CD4-positive, alpha-beta memory T cell (primary cell): Measurements from ENCODE around the gene GPC5. TPM values are rescaled to one million over a fixed set of nuclear protein-coding genes. Genes with fewer than 3 reads are reported as not detected.

Source experiments
- CTCF ChIA-PET: fragments of 350-600 bp; sonication (Branson Sonifier 250); formaldehyde crosslinking; loops from one replicate; lab custom pipeline; 2021; ENCODE audit warnings: inconsistent platforms; ENCODE audit not compliant: partially characterized antibody; lab: Charles Lee
- POLR2A ChIA-PET: fragments of 350-600 bp; sonication (Branson Sonifier 250); formaldehyde crosslinking; loops from one replicate; lab custom pipeline; 2021; ENCODE audit not compliant: partially characterized antibody; lab: Charles Lee
- DNase-seq, 5 donors: peaks; one replicate each; pipeline versions ENCODE4 v3.0.0 to v3.0.0-alpha.2; 2020 to 2022; ENCODE audit warnings: mixed read lengths in 1 of 5
- H3K27ac ChIP-seq: one replicate; pipeline ENCODE4 v1.7.0; 2013; ENCODE audit warnings: low read depth, low read length
- H3K27me3 ChIP-seq: 2 replicates; pipeline ENCODE4 v1.7.0; 2013; ENCODE audit warnings: mild to moderate bottlenecking, low read length, moderate library complexity; ENCODE audit not compliant: insufficient read depth
- H3K36me3 ChIP-seq: 2 replicates; pipeline ENCODE4 v1.7.0; 2013; ENCODE audit warnings: mild to moderate bottlenecking, low read length, moderate library complexity; ENCODE audit not compliant: insufficient read depth
- H3K4me1 ChIP-seq: 2 replicates; pipeline ENCODE4 v1.7.0; 2013; ENCODE audit warnings: mild to moderate bottlenecking, low read length, moderate library complexity; ENCODE audit not compliant: insufficient read depth
- H3K4me3 ChIP-seq, 2 donors: one replicate each; pipeline ENCODE4 v1.7.0; 2013; ENCODE audit warnings: low read length in 2 of 2, mild to moderate bottlenecking in 1 of 2
- H3K9me3 ChIP-seq, 2 donors: one replicate each; pipeline ENCODE4 v1.7.0; 2013; ENCODE audit warnings: low read length in 2 of 2, control low read depth in 1 of 2; ENCODE audit not compliant: control insufficient read depth in 1 of 2
- H3K27ac Mint-ChIP-seq, 7 donors: one replicate each; pipeline ENCODE4 v1.8.0; 2020 to 2021; ENCODE audit warnings: mixed read lengths in 7 of 7, mild to moderate bottlenecking in 6 of 7, inconsistent platforms in 3 of 7, moderate library complexity in 3 of 7
- H3K27me3 Mint-ChIP-seq, 2 donors: one replicate each; pipeline ENCODE4 v1.8.0; 2020 to 2021; ENCODE audit warnings: mixed read lengths in 2 of 2
- H3K36me3 Mint-ChIP-seq, 2 donors: one replicate each; pipeline ENCODE4 v1.8.0; 2020 to 2021; ENCODE audit warnings: mixed read lengths in 2 of 2, inconsistent platforms in 1 of 2, mild to moderate bottlenecking in 1 of 2
- H3K4me1 Mint-ChIP-seq, 4 donors: one replicate each; pipeline ENCODE4 v1.8.0; 2020 to 2021; ENCODE audit warnings: mixed read lengths in 4 of 4, mild to moderate bottlenecking in 1 of 4
- H3K4me3 Mint-ChIP-seq, 8 donors: one replicate each; pipeline ENCODE4 v1.8.0; 2020 to 2021; ENCODE audit warnings: mixed read lengths in 8 of 8, mild to moderate bottlenecking in 7 of 8, moderate library complexity in 6 of 8, inconsistent platforms in 3 of 8
- H3K9me3 Mint-ChIP-seq, 8 donors: one replicate each; pipeline ENCODE4 v1.8.0; 2020 to 2021; ENCODE audit warnings: mixed read lengths in 8 of 8, mild to moderate bottlenecking in 5 of 8, inconsistent platforms in 3 of 8, moderate library complexity in 1 of 8
- intact Hi-C: fragments of 100-400 bp; cut with micrococcal nuclease; formaldehyde crosslinking; loops from one replicate; pipeline ENCODE4 v1.15.1; 2023
- polyA plus RNA-seq, 2 donors: library from polyadenylated mRNA; unstranded; fragments of 300-500 nt; fragmentation: Illumina TruSeq; gene quantifications; one replicate each; pipeline ENCODE4 v1.2.3, GENCODE V29; 2021
- total RNA-seq, 2 experiments: library from RNA; stranded (reverse); gene quantifications; one replicate each; pipeline ENCODE4 v1.2.3, GENCODE V29; 2021

The GPC5 gene
- total and polyA plus RNA-seq, 4 experiments from 2014 or later = 0.14 TPM; not detected in 3

DNA sequence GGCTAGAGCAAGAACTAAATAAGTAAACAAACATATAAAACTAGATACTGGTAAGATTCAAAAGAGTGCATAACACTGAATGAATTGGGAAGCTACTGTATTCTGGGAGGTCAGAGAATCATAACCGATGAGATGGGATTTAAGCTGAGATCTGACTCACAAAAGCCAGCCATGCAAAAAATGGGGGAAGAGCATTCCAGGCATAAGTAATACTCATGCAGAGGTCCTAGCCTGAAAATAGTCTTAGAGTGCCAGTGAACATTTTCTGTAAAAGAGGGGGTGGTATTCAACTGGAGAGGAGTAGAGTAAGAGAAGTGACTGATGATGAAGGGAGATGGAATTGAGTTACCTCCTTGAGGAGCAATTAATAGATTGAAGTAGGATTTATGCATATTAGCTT is 956.2 kb downstream of the GPC5 start:
- Mint-ChIP-seq H3K9me3 (peaks cover 0 to 14% (median 6%) of the 10 kb centered on the region in 8 donors), H3K27me3 (no peaks in the 10 kb centered on the region), H3K27ac (no peak overlapping the region), H3K4me1 (no peaks in the 10 kb centered on the region), H3K36me3 (no peaks in the 10 kb centered on the region), H3K4me3 (no peak overlapping the region)
- Histone ChIP-seq H3K4me1 (no peaks in the 10 kb centered on the region), H3K4me3 (no peak overlapping the region), H3K27ac (no peak overlapping the region), H3K36me3 (no peaks in the 10 kb centered on the region), H3K27me3 (no peaks in the 10 kb centered on the region), H3K9me3 (no peaks in the 10 kb centered on the region)
- intact Hi-C loops = no loop called here
- ChIA-PET POLR2A (no interaction called here), CTCF (no interaction called here)
- DNase-seq = no peak

GRCh38 chr13:92355213-92355612 is 956.8 kb downstream of the GPC5 start:
- ChIA-PET CTCF (no interaction called here), POLR2A (no interaction called here)
- no peak overlapping the region for H3K4me3 Mint-ChIP-seq

DNA sequence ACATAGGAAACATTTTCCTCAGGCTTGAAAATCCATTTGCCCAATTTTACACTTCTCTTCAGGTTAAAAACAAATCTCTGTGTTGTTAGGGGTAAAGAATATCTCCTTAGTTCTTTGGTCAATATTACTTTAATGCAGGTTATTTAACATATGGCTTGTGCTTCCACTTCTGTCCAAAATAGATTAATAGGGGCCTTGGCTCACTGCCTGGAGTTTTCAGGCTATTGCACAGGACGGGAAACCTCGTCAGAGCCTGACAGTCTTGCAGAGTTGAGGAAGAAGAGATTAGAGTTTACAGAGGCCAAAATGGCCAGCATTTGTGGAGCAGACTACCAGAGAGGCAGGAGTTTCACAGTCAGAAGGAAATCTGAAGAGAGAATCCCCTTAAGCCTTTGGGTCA is 964.3 kb downstream of the GPC5 start:
- ChIA-PET POLR2A (no interaction called here), CTCF (no interaction called here)
- Histone ChIP-seq H3K36me3 (no peaks in the 10 kb centered on the region), H3K4me1 (no peaks in the 10 kb centered on the region), H3K9me3 (no peaks in the 10 kb centered on the region), H3K4me3 (no peak overlapping the region), H3K27ac (no peak overlapping the region), H3K27me3 (no peaks in the 10 kb centered on the region)
- H3K4me3 Mint-ChIP-seq = no peak overlapping the region
- no peaks in the 10 kb centered on the region for H3K4me1 Mint-ChIP-seq
- H3K27ac Mint-ChIP-seq = no peak overlapping the region
- peaks cover 0 to 25% (median under 1%) of the 10 kb centered on the region in 8 donors for H3K9me3 Mint-ChIP-seq
- intact Hi-C loops = no loop called here
- H3K27me3 Mint-ChIP-seq = no peaks in the 10 kb centered on the region
- H3K36me3 Mint-ChIP-seq = no peaks in the 10 kb centered on the region
- no peak for DNase-seq

More at GRCh38 chr13:92355213-92355612, 956.8 kb downstream of the GPC5 start:
- H3K27me3 Mint-ChIP-seq = no peaks in the 10 kb centered on the region
- H3K9me3 Mint-ChIP-seq = peaks cover 0 to 18% (median 7%) of the 10 kb centered on the region in 8 donors
- Histone ChIP-seq H3K9me3 (no peaks in the 10 kb centered on the region), H3K36me3 (no peaks in the 10 kb centered on the region), H3K4me3 (no peak overlapping the region), H3K4me1 (no peaks in the 10 kb centered on the region), H3K27me3 (no peaks in the 10 kb centered on the region), H3K27ac (no peak overlapping the region)
- no peak overlapping the region for H3K27ac Mint-ChIP-seq
- no peaks in the 10 kb centered on the region for H3K36me3 Mint-ChIP-seq
- no peaks in the 10 kb centered on the region for H3K4me1 Mint-ChIP-seq
- intact Hi-C loops = no loop called here
- no peak for DNase-seq

DNA sequence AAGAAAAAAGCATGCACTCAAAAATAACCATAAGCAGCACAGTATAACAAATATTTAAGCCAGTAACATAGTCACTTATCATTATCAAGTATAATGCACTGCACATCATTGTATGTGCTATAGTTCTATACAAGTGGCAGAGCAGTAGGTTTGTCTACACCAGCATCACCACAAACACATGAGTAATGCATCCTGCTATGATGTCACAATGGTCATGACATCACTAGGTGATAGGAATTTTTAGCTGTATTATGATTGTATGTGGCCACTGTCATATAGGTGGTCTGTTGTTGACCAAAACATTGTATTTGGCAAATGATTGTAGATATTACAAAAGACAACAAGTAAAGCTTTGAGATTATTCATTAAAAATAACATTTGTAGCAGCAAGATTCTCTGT is 967.5 kb downstream of the GPC5 start:
- H3K4me1 Mint-ChIP-seq = no peaks in the 10 kb centered on the region
- intact Hi-C loops = no loop called here

GRCh38 chr13:92377396-92377795 is 979.0 kb downstream of the GPC5 start:
- H3K9me3 Mint-ChIP-seq = peaks cover 0 to 9% (median 2%) of the 10 kb centered on the region in 8 donors
- CTCF ChIA-PET = no interaction called here
- no peaks in the 10 kb centered on the region for H3K4me1 Mint-ChIP-seq
- DNase-seq = no peak
- Histone ChIP-seq H3K9me3 (no peaks in the 10 kb centered on the region), H3K36me3 (no peaks in the 10 kb centered on the region), H3K27me3 (no peaks in the 10 kb centered on the region), H3K27ac (no peak overlapping the region), H3K4me3 (no peak overlapping the region), H3K4me1 (no peaks in the 10 kb centered on the region)
- H3K27ac Mint-ChIP-seq = no peak overlapping the region
- intact Hi-C loops = no loop called here
- POLR2A ChIA-PET = no interaction called here
- H3K27me3 Mint-ChIP-seq = no peaks in the 10 kb centered on the region
- no peak overlapping the region for H3K4me3 Mint-ChIP-seq
- H3K36me3 Mint-ChIP-seq = no peaks in the 10 kb centered on the region

More for the DNA sequence above, 967.5 kb downstream of the GPC5 start:
- Histone ChIP-seq H3K27ac (no peak overlapping the region), H3K36me3 (no peaks in the 10 kb centered on the region), H3K4me3 (no peak overlapping the region), H3K4me1 (no peaks in the 10 kb centered on the region), H3K27me3 (no peaks in the 10 kb centered on the region), H3K9me3 (no peaks in the 10 kb centered on the region)
- ChIA-PET POLR2A (no interaction called here), CTCF (no interaction called here)
- Mint-ChIP-seq H3K36me3 (no peaks in the 10 kb centered on the region), H3K9me3 (peaks cover 0 to 8% (median 0%) of the 10 kb centered on the region in 8 donors), H3K27ac (no peak overlapping the region), H3K4me3 (no peak overlapping the region), H3K27me3 (no peaks in the 10 kb centered on the region)
- DNase-seq = no peak

- H3K4me1 Mint-ChIP-seq = no peaks in the 10 kb centered on the region
- H3K27me3 ChIP-seq = no peaks in the 10 kb centered on the region
- POLR2A ChIA-PET = no interaction called here
- no peaks in the 10 kb centered on the region for H3K36me3 Mint-ChIP-seq
- CTCF ChIA-PET = no interaction called here
- H3K4me1 ChIP-seq = no peaks in the 10 kb centered on the region
- no peak overlapping the region for H3K27ac Mint-ChIP-seq
- no peak overlapping the region for H3K4me3 ChIP-seq
- no peak overlapping the region for H3K4me3 Mint-ChIP-seq
- no peak overlapping the region for H3K27ac ChIP-seq
- H3K9me3 ChIP-seq = no peaks in the 10 kb centered on the region
- no peaks in the 10 kb centered on the region for H3K27me3 Mint-ChIP-seq
- intact Hi-C loops = no loop called here
- no peaks in the 10 kb centered on the region for H3K36me3 ChIP-seq
- DNase-seq = no peak
- H3K9me3 Mint-ChIP-seq = peaks cover 0 to 9% (median 2%) of the 10 kb centered on the region in 8 donors
These were observed 981.0 kb downstream of the GPC5 start for GRCh38 chr13:92379371-92379770.

GRCh38 chr13:92384410-92384809 is 986.0 kb downstream of the GPC5 start:
- Histone ChIP-seq H3K9me3 (no peaks in the 10 kb centered on the region), H3K27ac (no peak overlapping the region), H3K4me1 (no peaks in the 10 kb centered on the region), H3K36me3 (no peaks in the 10 kb centered on the region), H3K27me3 (no peaks in the 10 kb centered on the region), H3K4me3 (no peak overlapping the region)
- H3K4me1 Mint-ChIP-seq = no peaks in the 10 kb centered on the region
- POLR2A ChIA-PET = no interaction called here
- intact Hi-C loops = no loop called here
- H3K27ac Mint-ChIP-seq = no peak overlapping the region
- peaks cover 0 to 3% (median 2%) of the 10 kb centered on the region in 8 donors for H3K9me3 Mint-ChIP-seq
- CTCF ChIA-PET = no interaction called here
- H3K36me3 Mint-ChIP-seq = no peaks in the 10 kb centered on the region
- no peaks in the 10 kb centered on the region for H3K27me3 Mint-ChIP-seq
- H3K4me3 Mint-ChIP-seq = no peak overlapping the region
- DNase-seq = no peak

DNA sequence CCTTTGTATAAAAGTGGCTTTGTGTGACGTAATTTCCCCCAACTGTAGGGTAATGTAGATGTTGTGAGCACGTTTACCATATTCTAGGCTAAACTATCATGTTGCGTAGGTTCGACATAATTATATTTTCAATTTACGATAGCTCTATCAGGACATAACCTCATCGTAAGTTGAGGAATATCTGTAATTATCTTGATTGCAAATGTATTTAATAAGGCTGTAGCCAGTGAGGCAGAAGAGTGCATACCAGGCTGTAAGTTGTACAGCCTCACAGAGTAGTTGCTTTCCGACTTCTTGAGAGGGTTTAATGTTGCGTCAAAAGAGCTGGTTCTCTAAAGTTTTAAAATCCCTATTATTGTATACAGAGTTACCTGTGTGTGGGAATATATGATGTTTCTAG is 988.8 kb downstream of the GPC5 start:
- H3K36me3 Mint-ChIP-seq = no peaks in the 10 kb centered on the region
- H3K27ac ChIP-seq = no peak overlapping the region
- intact Hi-C loops = no loop called here
- H3K9me3 Mint-ChIP-seq = no peaks in the 10 kb centered on the region
- H3K4me1 ChIP-seq = no peaks in the 10 kb centered on the region
- no peaks in the 10 kb centered on the region for H3K36me3 ChIP-seq
- no peaks in the 10 kb centered on the region for H3K27me3 Mint-ChIP-seq
- ChIA-PET CTCF (no interaction called here), POLR2A (no interaction called here)
- H3K4me3 ChIP-seq = no peak overlapping the region
- no peaks in the 10 kb centered on the region for H3K9me3 ChIP-seq
- H3K4me3 Mint-ChIP-seq = no peak overlapping the region
- DNase-seq = no peak
- H3K4me1 Mint-ChIP-seq = no peaks in the 10 kb centered on the region
- H3K27me3 ChIP-seq = no peaks in the 10 kb centered on the region
- H3K27ac Mint-ChIP-seq = no peak overlapping the region
